GM04503 (cell line): Measurements from ENCODE around the gene SLC50A1.

Experiments used
- DNase-seq: peaks from one replicate; pipeline ENCODE4 v3.0.0-alpha.2; 2012; ENCODE audit warnings: low read depth

SLC50A1 gene

GRCh38 chr1:155184835-155185782 lies 49.5 kb downstream of the SLC50A1 start:
- DNase-seq = no peak

- no peak for DNase-seq
Observed at GRCh38 chr1:155185783-155186066, 50.1 kb downstream of the SLC50A1 start.

DNA sequence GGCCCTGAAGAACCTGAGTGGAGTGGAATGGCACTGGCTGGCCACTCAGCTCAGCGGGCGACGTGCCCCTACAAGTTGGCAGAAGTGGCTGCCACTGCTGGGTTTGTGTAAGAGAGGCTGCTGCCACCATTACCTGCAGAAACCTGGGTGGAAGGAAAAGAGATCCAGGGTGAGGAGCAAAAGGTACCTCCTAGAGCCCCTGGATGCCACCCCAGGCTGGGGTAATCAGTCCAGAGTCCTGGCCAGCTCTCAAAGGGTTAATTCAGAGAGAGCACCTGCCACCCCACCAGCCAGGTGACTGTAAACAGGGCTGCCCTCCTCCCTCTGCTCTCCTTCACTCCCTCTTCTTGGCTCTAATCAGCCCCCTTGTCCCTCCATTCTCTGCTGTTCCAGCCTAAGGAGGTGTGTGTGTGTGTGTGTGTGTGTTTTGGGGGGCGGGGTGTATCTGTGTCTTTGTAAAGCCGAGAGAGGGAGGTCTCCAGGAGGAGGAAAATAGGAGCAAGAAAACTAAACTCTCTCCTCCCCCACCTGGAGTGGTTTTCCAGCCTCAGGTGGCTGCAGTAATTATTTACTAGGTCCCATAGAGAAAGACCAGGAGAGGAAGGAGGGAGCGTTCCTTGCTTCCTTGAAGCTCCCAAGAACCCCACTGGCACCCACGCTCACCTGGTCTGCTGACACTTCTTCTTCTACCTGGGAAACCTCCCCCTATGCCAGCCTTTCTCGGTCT lies 50.6 kb downstream of the SLC50A1 start:
- DNase-seq = no peak

GRCh38 chr1:155186794-155187455 lies 51.3 kb downstream of the SLC50A1 start:
- no peak for DNase-seq

DNA sequence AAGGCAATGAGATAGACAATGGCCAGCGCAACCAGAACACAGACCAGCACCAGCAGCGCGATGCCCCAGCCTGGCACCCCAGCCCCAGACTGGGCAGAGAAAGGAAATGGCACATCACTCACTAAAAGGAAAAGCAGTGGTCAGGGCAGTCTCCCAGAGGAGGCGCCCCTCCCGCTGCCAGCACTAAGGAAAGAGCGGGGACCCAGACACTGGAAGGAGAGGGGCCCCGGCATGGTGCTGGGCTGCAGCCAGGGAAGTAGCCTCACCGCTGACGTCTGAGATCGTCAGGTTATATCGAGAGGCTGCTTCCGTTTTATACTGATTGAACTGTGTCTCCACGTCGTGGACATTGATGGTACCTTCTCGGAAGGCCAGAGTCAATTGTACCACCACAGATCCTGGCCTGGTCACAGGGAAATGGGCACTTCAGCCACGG lies 51.8 kb downstream of the SLC50A1 start:
- no peak for DNase-seq

GRCh38 chr1:155188268-155188667 lies 52.6 kb downstream of the SLC50A1 start:
- no peak for DNase-seq
